SK-N-SH (cell line): Measurements from ENCODE around the gene PPP1R3F.

Experiments
- CTCF ChIP-seq: fragments of 200-600 bp; sonication (generic); IDR thresholded peaks from 2 replicates; pipeline ENCODE4 v1.6.1; 2017; ENCODE audit warnings: antibody characterized with exemption, mild to moderate bottlenecking, moderate library complexity
- NRF1 ChIP-seq: IDR thresholded peaks from 2 replicates; pipeline ENCODE4 v1.6.1; 2012; ENCODE audit warnings: low read depth, mild to moderate bottlenecking, low read length
- TAF1 ChIP-seq: IDR thresholded peaks from 2 replicates; pipeline ENCODE4 v1.6.1; 2012; ENCODE audit warnings: low read depth, mild to moderate bottlenecking, low read length, moderate library complexity, borderline replicate concordance
- TF ChIP-seq, protein P1 (sequence below): fragments of 150-350 bp; IDR thresholded peaks from 2 replicates; pipeline ENCODE4 v1.6.1; 2017; ENCODE audit warnings: antibody characterized with exemption, low read length, low read depth, borderline replicate concordance
- TF ChIP-seq, protein P2 (sequence below): IDR thresholded peaks from 2 replicates; pipeline ENCODE4 v1.6.1; 2012; ENCODE audit warnings: mild to moderate bottlenecking, low read depth, low read length, moderate library complexity
- TF ChIP-seq, protein P3 (sequence below): fragments of 150-350 bp; IDR thresholded peaks from 2 replicates; pipeline ENCODE4 v1.6.1; 2016; ENCODE audit warnings: mild to moderate bottlenecking, low read depth, low read length

DNA sequence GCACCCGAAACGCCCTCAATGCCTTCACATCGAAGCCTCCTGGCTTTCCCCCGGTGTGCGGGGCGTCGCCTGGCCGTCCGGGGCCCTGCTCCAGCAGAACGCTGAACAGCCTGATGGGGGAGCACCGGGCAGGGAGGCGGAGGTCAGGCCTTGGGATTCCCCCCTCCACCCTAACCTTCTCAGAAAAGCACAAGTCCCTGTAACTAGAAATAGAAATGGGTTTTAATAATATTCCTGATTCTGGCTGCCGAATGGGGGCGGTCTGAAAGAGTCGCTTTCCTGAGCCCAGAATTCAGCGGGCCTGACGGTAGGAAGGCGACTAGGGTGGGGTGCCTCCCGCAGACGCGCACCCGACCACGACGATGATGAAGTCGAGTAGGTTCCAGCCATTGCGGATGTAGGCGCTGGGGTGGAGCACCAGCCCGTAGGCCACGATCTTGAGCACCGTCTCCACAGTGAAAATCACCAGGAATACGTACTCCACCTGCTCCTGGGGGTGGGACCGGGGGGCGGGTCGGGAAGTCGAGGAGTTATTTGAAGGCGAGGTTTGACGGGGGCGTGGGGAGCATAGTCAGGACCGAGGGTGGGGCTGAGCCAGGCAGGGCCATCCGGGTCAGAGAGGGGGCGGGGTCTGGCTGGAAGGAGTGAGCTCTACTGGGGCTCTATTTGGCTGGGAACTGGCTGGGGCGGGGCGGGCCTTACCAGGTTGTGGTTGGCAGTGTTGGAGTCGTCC, 38.9 kb upstream of the PPP1R3F start:
- TF ChIP-seq NRF1 (no peak), TAF1 (no peak), CTCF (no peak)
- TF ChIP-seq, protein P1, sequence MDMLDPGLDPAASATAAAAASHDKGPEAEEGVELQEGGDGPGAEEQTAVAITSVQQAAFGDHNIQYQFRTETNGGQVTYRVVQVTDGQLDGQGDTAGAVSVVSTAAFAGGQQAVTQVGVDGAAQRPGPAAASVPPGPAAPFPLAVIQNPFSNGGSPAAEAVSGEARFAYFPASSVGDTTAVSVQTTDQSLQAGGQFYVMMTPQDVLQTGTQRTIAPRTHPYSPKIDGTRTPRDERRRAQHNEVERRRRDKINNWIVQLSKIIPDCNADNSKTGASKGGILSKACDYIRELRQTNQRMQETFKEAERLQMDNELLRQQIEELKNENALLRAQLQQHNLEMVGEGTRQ: no peak
- TF ChIP-seq, protein P2, sequence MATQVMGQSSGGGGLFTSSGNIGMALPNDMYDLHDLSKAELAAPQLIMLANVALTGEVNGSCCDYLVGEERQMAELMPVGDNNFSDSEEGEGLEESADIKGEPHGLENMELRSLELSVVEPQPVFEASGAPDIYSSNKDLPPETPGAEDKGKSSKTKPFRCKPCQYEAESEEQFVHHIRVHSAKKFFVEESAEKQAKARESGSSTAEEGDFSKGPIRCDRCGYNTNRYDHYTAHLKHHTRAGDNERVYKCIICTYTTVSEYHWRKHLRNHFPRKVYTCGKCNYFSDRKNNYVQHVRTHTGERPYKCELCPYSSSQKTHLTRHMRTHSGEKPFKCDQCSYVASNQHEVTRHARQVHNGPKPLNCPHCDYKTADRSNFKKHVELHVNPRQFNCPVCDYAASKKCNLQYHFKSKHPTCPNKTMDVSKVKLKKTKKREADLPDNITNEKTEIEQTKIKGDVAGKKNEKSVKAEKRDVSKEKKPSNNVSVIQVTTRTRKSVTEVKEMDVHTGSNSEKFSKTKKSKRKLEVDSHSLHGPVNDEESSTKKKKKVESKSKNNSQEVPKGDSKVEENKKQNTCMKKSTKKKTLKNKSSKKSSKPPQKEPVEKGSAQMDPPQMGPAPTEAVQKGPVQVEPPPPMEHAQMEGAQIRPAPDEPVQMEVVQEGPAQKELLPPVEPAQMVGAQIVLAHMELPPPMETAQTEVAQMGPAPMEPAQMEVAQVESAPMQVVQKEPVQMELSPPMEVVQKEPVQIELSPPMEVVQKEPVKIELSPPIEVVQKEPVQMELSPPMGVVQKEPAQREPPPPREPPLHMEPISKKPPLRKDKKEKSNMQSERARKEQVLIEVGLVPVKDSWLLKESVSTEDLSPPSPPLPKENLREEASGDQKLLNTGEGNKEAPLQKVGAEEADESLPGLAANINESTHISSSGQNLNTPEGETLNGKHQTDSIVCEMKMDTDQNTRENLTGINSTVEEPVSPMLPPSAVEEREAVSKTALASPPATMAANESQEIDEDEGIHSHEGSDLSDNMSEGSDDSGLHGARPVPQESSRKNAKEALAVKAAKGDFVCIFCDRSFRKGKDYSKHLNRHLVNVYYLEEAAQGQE: no peak
- TF ChIP-seq, protein P3, sequence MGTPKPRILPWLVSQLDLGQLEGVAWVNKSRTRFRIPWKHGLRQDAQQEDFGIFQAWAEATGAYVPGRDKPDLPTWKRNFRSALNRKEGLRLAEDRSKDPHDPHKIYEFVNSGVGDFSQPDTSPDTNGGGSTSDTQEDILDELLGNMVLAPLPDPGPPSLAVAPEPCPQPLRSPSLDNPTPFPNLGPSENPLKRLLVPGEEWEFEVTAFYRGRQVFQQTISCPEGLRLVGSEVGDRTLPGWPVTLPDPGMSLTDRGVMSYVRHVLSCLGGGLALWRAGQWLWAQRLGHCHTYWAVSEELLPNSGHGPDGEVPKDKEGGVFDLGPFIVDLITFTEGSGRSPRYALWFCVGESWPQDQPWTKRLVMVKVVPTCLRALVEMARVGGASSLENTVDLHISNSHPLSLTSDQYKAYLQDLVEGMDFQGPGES: no peak
